DND-41 (cell line): ENCODE data around the gene GABRA6.

ENCODE experiments used
- CTCF ChIP-seq: IDR thresholded peaks from 2 replicates; pipeline ENCODE4 v1.5.1; 2012; ENCODE audit warnings: borderline replicate concordance, low read length, moderate library complexity, mild to moderate bottlenecking; ENCODE audit not compliant: poor library complexity, severe bottlenecking; ENCODE audit errors: extremely low read depth
- EZH2 ChIP-seq: IDR thresholded peaks from 3 replicates; pipeline ENCODE4 v1.6.1; 2012; ENCODE audit warnings: borderline replicate concordance, low read depth, mild to moderate bottlenecking, moderate library complexity, low read length, inconsistent platforms; ENCODE audit not compliant: severe bottlenecking

GRCh38 chr5:161745392-161745791 is 59.9 kb downstream of the GABRA6 start:
- TF ChIP-seq CTCF (no peak), EZH2 (no peak)
